NCI-H1436 (cell line): Measurements from ENCODE around the gene SLC4A1.

Experiments used
- DNase-seq: peaks from one replicate; lab custom pipeline; 2025; lab: John Stamatoyannopoulos, UW

Gene SLC4A1

GRCh38 chr17:44220213-44221083 lies 47.5 kb downstream of the SLC4A1 start:
- no peak for DNase-seq

- peak; percentile 74 for DNase-seq
Measured at GRCh38 chr17:44219616-44220212, 48.2 kb downstream of the SLC4A1 start, which contains the start of gene UBTF. Gene UBTF (minus strand): TSS chr17:44219675. CDS start chr17:44218229, 1,446 bp downstream.

- DNase-seq, result peak; percentile 73
Measured at GRCh38 chr17:44219108-44219615, 48.8 kb downstream of the SLC4A1 start.

GRCh38 chr17:44218344-44219107 lies 49.4 kb downstream of the SLC4A1 start:
- DNase-seq, result peak; percentile 98

- DNase-seq, result no peak
Measured at GRCh38 chr17:44217738-44218343, 50.1 kb downstream of the SLC4A1 start.

GRCh38 chr17:44216694-44217093 lies 51.2 kb downstream of the SLC4A1 start:
- DNase-seq, result no peak

GRCh38 chr17:44216173-44216572 lies 51.8 kb downstream of the SLC4A1 start:
- DNase-seq, result no peak

- no peak for DNase-seq
Measured at GRCh38 chr17:44214896-44215295, 53.0 kb downstream of the SLC4A1 start.

- no peak for DNase-seq
Measured at GRCh38 chr17:44214230-44214494, 53.8 kb downstream of the SLC4A1 start.

GRCh38 chr17:44213403-44214229 lies 54.3 kb downstream of the SLC4A1 start:
- no peak for DNase-seq

GRCh38 chr17:44212507-44213402 lies 55.2 kb downstream of the SLC4A1 start:
- DNase-seq, result no peak

GRCh38 chr17:44211281-44212265 lies 56.4 kb downstream of the SLC4A1 start:
- DNase-seq, result no peak

- DNase-seq, result peak; percentile 91
Measured at GRCh38 chr17:44210342-44211192, 57.4 kb downstream of the SLC4A1 start.

GRCh38 chr17:44209786-44210341 lies 58.1 kb downstream of the SLC4A1 start:
- DNase-seq, result no peak

GRCh38 chr17:44207743-44208142 lies 60.2 kb downstream of the SLC4A1 start:
- no peak for DNase-seq

GRCh38 chr17:44207319-44207718 lies 60.6 kb downstream of the SLC4A1 start:
- no peak for DNase-seq

GRCh38 chr17:44206825-44207155 lies 61.1 kb downstream of the SLC4A1 start:
- DNase-seq, result no peak
